Glomerular visceral epithelial cell (primary cell): ENCODE results near the gene MINDY4.
A peak's percentile ranks its signal among the peaks of the same experiment; 100 is the strongest.

Experiments
- DNase-seq: peaks from one replicate; pipeline ENCODE4 v3.0.0-alpha.2; 2016; ENCODE audit errors: extremely low spot score

Gene MINDY4

DNA sequence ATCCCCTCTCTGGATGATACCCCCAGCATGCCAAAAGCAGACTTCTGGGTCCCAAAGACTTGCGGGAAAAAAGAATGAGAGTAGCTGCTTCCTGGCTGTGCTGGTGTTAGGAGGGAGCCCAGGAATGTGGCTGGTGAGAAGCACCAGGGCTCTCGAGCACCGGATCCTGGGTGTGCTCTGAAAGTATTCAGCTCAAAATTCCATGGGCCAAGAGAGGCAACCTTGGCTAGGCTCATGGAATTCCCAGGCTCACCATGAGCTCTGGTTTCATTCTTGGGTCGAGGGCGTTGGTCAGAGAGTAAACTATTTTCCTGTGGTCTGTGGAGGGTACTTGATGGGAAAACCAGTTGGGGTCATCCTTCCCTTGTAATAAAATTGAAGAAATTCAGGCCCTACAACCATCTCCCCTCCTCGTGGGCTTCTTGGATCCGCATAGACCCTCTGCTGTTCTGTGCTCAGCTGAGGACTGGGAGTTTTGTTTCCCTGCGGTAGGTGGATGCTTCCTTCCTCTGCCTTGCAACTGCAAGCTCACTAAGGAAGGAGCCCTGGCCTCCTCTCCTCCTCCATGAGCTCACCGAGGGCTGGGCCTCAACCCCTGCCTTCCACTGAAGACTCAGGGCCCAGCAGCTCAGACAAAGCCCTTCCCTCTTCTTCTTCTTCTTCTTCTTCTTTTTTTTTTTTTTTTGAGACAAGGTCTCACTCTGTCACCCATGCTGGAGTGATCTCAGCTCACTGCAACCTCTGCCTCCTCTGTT is 106.0 kb downstream of the MINDY4 start:
- DNase-seq = no peak

DNA sequence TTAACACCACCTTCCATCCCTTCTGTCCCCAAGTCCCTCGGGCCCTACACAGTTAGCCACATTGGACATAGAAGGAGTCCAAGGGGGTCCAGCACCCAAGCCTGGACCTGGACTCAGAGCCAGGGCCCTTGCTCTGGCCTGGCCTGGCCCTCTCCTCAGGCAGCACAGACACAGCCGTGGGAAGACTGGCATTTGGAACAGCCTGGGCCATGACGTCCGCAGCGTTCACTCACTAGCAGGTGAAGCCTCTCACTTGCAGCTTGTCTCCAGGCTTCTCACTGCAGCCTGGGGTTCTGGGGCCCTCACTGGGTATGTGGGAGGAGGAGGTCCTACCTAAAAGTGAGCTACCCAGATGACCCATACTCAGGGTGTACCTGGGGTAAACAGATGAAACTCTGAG is 106.8 kb downstream of the MINDY4 start:
- DNase-seq = no peak

DNA sequence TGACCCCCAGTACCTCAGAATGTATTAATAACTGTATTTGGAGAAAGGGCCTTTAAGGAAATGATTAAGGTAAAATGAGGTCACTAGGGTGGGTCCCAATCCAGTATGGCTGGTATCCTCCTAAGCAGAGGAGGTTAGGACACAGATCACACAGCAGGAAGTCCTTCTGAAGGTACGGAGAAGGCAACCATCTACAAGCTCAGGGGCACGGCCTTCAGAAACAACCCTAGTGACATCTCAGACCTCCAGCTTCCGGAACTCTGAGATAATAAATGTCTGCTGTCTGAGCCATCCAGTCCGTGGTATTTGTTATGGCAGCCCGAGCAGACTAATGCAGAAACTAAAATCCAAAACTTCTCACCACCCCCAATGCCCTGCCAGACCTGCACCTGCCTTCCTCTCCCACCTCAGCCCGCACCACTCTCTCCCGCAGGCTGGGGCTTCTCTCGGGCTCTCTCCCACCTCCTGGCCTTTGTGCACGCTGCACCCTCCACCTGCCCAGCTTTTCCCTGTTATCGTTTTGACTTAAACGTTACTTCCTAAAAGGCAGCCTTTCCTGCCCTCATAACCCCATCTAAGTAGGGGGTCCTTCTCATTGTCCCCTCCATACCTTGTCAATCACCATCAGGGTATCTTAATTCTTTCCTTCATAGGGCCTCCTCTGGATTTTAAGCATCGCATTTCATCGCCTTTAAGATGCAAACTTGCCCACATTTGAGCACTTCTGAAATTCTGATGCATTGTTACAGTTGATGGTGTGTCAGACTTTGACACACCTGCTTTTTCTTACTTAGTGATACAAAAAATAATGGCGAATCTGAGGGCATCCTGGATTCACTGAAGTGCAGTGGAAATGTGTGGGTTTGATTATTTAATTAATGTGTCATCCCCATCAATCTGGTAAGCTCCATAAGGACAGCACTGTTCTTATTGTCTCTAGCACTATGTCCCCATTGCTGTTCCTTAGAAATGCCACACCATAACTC is 108.2 kb downstream of the MINDY4 start:
- DNase-seq = no peak

DNA sequence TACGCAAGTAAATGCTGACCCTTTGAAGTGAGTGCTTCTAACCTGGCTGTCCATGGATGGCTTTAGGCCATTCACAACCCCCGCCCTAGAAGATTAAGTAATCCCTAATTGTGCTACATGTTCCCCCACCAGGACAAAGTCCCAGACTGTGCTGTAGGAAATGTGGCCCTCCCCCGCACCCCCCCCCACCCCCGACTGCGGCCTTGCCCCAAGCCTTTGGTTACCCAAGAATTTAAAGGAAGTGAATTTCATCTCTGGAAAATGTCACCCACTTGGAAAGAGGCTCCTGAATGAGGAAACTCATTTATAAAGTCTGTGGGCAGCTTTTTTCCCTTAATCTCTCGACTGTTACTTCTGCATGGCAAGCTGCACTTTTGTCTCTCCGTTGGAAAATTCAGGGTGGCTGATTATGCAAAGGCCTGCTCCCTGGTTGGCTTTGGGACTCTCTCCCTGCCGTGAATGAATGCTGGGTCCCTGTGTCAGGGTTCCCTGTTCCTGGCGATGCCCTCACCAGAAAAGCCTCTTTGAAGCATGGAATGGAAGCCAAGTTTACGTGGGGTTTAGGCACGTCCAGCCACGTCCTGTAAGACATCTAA is 109.0 kb downstream of the MINDY4 start:
- DNase-seq = no peak

DNA sequence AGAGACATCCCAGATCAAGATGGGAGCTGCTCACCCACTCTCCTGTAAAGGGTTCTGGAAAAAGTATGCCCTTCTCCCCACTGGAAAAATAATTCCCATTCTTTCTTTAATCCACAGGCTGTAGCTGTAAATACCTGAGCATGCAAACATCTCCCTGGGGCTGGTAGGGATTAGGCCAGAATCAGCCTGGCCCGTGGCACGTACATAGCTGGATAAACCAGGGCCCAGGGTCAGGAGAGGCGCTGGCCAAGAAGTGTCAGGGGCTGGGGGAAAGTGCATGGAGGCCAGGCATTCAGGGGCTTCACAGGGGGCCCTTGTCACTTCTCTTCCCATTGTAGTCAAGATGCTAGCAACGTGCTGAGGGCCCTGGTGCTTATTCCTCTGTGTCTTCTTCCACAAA is 109.7 kb downstream of the MINDY4 start:
- no peak for DNase-seq

DNA sequence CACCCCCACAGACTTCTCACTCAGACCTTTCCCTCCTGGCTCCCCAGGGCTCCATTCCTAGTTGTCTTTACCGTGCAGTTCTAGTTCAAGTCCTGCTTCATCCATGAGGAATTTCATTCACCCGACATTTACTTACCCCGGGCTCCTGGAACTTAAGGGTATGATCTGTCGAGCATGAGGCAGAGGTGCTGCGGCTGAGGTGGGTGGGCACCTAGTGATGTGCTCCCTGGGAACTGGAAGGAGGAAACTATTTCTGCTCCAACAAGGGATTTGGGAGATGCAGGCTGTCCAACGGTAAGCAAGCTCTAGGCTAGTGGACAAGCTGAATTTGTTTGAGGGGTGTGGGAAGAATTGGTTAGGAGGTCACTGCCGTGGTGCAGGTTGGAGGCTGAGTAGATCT is 110.2 kb downstream of the MINDY4 start:
- DNase-seq = no peak

DNA sequence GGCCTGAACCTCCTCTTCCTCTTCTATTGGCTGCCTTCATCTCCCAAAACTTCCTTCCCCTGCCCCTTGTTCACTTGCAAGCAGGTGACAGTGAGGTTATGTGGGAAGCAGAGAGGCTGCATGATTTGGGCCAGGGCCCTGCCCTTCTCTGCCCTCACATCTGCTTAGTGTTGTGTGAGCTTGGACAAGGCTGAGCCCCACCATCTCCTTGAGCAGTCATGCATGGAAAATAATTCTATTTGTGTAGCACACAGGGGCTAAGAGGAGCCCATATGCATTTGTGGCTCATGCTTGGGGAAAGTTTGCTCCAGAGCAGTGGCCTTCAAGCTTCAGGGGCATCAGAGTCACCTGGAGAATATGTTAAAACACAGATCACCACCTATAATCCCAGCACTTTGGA is 113.7 kb downstream of the MINDY4 start:
- DNase-seq = no peak

DNA sequence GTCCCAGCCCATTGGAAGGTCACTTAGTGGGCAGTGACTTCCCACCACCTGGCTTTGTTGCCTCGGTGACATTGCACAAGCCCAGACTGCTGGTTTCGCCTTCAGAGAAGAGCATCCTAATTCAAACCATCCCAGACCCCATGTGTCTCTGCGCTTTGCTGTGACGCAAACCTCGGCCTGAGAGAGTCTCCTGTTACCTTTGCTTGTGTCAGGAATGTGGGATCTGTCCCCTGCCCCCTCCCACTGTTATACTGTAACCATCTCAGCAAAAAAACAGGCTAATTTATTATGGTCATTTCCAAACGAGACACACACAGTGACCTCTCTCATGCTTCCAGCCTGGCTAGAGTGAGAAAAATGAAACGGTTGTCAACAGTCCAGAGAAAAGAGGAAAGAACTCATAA is 115.4 kb downstream of the MINDY4 start:
- no peak for DNase-seq

DNA sequence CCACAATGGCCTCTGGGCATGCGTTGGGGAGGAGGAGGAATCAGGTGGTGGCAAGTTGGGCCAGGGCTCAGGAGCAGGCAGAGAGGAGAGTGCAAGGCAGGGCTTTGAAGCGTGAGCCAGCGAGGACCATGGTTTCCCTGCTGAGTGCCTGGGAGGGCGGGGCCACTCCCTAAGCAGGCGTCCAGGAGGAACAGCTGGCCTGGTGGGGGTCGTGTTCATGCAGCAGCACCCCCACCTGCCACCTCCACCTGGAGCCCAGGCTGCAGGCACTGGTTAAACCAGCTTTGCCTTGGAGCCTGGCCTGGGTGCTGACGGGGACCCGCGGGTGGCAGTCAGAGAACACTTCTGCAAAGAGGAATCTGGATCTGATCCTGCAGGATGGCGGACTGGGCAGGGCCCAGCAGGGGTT is 116.3 kb downstream of the MINDY4 start:
- DNase-seq = no peak

DNA sequence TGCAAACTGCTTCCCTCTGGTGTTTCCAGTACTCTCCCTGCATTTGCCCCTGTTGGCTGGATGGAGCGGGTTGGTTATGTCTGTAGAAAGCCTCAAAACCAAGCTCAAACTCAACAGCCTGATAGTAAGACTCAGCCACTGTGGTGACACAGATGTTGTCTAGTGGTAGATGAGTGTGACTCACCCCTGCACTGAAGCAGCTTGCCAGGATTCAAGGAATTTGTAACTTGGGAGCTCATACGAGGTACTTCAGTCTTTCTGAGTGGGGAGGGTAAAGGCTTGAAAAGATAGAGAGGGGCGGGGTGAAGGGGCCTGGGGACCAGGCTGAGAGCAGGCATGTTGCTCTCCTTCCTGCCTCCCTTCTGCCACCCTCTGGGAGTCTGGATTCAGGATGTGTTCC is 117.5 kb downstream of the MINDY4 start:
- DNase-seq = peak; percentile 67

DNA sequence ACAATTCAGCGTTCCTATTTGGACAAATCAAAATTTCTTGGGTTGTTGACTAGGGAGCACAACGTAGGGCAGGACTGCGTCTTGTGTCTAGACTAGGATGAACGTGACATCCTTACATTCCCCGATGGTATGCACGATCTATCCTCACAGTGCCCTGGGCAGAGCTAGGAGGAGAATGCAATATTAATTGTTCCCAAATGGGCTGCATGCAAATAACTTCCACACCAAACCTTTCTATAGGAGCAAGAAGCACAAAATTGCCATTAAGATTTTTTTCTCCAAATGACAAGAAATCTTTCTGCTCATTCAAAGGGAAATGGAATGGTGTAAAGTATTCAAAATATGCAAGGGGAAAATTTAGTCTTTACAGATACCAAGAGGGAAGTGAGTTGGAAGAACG is 119.0 kb downstream of the MINDY4 start:
- no peak for DNase-seq

DNA sequence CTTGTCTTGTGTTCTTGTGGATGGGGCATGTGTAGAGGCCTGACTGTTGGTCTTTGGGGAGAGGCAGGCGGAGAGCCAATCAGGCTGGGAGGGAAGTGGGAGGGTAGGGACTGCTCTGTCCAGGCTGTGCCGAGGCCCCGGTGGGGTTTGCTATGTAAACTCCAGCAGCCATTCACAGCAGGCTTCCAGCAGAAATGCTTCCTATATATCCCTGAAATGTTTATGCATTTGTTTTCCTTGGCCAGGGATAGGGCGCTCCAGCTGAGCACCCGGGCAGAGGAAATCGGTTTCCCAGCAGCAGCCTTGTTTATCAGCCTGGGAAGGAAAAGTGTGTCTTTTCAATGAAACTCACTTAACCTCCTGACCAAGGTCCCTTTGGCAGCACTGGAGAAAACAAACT is 122.1 kb downstream of the MINDY4 start:
- no peak for DNase-seq

DNA sequence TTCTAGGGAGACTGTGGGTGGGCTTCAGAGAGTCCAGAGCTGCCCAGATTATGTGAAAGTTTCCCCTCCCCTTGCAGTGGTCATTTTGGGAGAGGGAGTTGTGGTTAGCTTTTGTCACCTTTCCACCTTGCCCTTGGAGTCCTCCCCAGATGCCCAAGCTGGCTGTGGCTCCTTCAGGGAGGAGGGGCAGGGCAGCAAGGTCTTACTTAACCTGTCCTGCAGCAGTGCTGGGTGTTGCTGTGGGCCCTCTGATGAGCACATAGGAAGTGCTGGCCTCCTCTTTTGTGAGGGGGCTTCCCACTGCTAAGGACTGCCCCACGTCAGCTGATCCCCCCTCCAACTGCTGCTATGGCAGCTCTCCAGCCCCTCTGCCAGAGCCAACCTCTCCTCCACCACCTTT is 122.8 kb downstream of the MINDY4 start:
- no peak for DNase-seq

DNA sequence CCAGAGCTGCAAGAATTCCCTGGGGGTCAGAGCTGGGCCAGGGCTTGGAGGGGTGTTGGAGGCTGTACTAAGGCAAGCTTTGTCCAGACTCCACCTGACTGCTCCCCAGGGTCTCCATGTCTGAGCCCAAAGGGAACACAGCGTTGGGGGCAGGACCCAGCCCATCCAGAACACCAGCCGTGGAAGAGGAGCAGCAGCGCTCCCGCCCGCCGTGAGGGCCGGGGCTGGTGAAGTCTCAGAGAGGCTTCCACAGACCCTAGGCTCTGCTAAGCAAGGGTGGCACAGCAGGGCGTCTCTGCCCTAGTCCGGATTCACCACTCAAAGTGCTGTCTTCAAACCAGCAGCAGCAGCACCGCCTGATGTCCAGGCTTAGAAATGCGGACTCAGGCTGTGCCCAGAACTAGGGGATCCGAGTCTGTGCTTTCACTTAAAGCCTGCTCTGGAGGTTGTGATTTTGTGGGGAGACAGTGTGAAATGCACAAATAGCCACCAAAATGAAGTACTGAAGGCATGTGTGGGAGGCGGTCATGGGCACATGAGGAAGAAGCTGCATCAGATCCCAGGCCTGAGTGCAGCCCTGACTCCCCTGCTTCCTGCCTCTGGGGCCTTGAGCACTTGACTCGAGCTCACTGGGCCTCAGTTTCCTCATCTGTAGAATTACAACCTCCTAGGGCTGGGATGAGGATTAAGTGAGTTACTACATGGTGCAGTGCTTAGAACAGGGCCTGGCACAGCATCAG is 123.8 kb downstream of the MINDY4 start:
- DNase-seq = no peak

DNA sequence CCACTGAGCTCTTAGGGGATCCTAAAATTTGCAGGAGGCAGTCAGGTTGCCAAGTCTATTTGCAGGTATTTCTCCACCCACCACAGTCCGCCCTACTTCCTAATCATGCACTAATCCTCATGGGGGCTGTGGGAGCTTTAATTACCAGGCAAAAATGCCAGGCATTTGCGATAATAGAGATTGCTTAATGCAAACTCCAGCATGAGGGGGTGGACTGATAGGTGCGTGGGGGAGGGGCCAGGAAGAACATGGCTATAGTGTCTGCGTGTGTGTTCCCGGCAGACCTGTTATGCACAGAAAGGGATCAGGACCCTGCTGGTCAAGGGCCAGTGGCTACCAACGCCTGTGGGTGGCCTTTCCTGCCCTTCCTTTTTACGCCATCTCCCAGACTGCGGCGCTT is 124.8 kb downstream of the MINDY4 start:
- DNase-seq = no peak

DNA sequence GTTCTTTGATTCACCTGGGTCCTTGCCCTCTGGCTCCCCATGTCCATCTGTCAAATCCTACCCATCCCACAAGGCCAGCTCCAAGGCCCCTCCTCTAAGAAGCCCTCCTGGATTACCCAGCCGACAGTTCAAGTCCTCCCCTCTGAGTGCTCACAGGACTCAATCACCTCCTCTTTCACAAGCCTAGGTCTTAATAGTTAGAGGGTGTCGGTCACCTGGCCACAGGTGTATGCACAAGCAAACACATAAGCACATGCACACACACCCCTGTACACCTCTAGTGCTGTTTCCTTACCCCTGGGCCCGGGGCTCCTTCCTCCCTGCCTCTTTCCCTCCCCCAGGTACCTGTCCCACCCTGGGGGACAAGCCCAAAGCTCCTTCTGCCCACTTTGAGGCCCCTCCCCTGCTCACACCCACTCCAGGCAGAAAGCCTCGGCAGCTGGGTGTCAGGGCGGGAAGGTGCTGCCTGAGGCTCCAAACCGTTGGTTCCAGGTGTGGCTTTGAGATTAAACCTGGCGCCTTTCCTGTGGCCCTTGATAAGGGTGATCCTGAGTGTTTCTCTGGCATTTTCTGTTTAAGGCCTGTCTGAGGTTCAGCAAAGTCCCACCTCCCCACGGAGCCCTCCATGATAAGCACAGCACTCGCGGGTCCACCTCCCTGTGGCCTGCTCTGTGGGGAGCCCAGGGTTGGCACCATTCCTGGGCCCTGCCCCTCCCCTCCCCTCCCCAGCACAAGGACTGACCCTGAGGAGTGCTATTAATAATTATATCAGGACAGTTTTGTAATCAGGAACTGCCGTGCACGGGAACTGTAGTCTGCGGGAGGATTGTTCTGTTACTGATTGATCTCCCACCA is 125.8 kb downstream of the MINDY4 start:
- peak; percentile 26 for DNase-seq

DNA sequence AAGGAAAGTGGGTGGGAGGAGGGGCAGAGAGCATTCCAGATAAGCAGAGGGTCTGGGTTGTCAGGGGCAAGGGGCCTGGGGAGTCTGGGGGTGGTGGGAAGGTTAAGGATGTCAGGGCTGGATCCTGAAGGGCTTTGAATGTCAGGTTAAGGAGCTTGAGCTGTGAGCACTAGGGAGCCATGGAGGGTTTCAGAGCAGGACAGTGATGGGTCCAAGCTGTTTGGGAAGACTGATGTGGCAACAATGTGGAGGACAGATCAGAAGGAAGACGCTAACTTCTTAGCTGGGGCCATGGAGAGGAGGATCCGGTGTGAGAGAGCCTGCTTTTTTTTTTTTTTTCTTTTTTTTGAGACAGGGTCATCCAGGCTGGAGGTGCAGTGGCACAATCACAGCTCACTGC is 126.6 kb downstream of the MINDY4 start:
- no peak for DNase-seq

DNA sequence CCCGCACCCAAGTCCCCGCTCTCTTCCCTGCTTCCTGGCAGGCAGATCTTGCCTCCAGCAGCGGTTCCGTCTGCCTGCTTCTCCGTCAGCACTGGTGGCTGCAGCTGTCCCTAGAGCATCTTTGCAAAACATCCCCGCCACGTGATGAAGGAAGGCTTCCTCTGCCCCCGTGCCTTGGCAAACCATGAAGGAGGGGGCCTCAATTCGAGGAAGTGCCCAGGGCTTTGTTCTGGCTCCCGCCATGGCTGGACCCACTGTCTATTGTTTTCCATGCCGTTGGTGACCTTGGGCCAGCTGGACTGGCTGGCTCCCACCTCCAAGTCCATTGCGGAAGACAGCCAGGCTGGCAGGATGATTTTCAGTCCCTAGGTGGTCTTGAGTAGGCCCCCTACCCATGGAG is 127.2 kb downstream of the MINDY4 start:
- no peak for DNase-seq

DNA sequence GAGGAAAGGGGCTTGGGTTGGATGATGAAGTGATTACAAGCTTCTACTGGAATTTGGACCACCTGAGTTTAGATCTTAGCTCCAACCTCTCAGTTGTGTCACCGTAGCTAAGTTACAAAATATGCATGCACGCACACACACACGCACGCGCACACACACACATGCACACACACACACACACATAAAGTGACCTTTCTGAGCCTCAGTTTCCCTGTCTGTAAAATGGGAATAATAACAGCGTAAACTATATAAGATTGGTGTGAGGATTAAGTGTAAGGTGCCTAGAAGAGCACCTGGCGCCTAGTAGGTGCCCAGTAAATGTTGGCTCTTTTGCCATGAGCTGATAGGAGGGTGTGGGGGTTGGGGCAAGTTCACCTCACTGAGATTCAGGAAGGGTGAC is 127.8 kb downstream of the MINDY4 start:
- DNase-seq = no peak

DNA sequence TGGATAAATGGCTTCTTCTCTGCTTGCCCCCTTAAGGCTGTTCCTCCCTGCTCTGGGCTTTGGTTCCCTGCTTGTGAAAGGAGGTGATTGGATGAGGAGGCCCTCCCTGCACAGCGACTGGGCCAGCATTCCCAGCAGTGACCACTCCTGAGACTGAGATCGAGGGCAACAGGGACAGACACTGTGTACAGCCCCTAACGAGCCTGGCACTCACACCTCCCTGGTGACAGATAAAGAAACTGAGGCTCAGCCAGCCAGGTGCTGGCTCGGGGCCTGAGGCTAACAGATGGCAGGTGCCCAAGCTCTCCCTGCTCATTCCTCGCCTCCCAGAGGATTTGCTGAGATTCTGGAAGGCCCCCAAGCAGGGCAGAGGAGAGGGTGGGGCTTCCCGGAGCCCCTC is 128.4 kb downstream of the MINDY4 start:
- no peak for DNase-seq

DNA sequence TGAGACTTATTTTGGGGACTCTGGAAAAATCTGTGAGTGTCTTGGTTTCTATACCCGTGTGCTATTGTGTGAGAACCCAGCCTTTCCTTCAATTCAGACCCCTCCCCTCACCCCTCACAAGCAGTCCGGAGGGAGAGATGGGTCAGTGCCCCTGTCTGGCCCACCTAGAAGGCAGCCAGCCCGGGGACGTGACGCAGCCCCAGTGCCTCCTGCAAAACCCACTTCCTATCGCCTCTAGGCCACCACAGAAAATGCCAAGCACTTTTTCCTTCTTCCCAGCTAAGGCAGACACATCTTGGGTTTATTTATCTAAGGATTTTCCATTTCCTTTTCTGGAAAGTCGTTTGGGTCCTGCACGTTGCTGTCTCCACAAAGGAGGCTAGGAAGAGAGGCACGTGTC is 128.8 kb downstream of the MINDY4 start:
- DNase-seq = no peak
